Progenitor cell of endocrine pancreas (in vitro differentiated cells): Measurements from ENCODE around the gene PPP1R14B. TPM values are rescaled to one million over a fixed set of nuclear protein-coding genes. Genes with fewer than 3 reads are reported as not detected.

Experiments
- DNase-seq: peaks from one replicate; pipeline ENCODE4 v3.0.0; 2021; ENCODE audit warnings: low spot score; ENCODE audit not compliant: unreplicated experiment
- H3K27ac Mint-ChIP-seq: 2 replicates; pipeline ENCODE4 v1.8.0; 2021; ENCODE audit warnings: mild to moderate bottlenecking, moderate library complexity, mixed read lengths
- H3K27me3 Mint-ChIP-seq: 2 replicates; pipeline ENCODE4 v1.8.0; 2021; ENCODE audit warnings: mixed read lengths
- H3K36me3 Mint-ChIP-seq: 2 replicates; pipeline ENCODE4 v1.8.0; 2022; ENCODE audit warnings: mixed read lengths; ENCODE audit not compliant: insufficient read depth
- H3K4me1 Mint-ChIP-seq: 2 replicates; pipeline ENCODE4 v1.8.0; 2021; ENCODE audit warnings: low read depth, mixed read lengths
- H3K4me3 Mint-ChIP-seq: 2 replicates; pipeline ENCODE4 v1.8.0; 2021; ENCODE audit warnings: low read depth, mild to moderate bottlenecking, moderate library complexity, mixed read lengths
- H3K9me3 Mint-ChIP-seq: 2 replicates; pipeline ENCODE4 v1.8.0; 2021; ENCODE audit warnings: low read depth, mixed read lengths
- CTCF ChIP-seq: fragments of 200-600 bp; sonication (generic); IDR thresholded peaks from one replicate; pipeline ENCODE4 v1.5.0; 2021; ENCODE audit warnings: antibody characterized with exemption, mild to moderate bottlenecking; ENCODE audit not compliant: unreplicated experiment
- total RNA-seq: library from RNA; stranded (reverse); gene quantifications from 2 replicates; pipeline ENCODE4 v1.2.1, GENCODE V29; 2021

Gene PPP1R14B
- total RNA-seq, 1 donor from 2014 or later = 198 TPM

- Mint-ChIP-seq H3K4me3 (peak overlapping the region; percentile 71), H3K27ac (no peak overlapping the region)
These were observed 13.8 kb downstream of the PPP1R14B start for GRCh38 chr11:64232967-64233315.

GRCh38 chr11:64232182-64232966, 14.4 kb downstream of the PPP1R14B start:
- Mint-ChIP-seq H3K4me1 (peaks cover 22% of the 10 kb centered on the region), H3K4me3 (peak overlapping the region; percentile 78), H3K9me3 (no peaks in the 10 kb centered on the region), H3K27ac (peak overlapping the region; percentile 73), H3K27me3 (no peaks in the 10 kb centered on the region), H3K36me3 (no peaks in the 10 kb centered on the region)
- DNase-seq = no peak
- TF ChIP-seq CTCF = no peak

More at GRCh38 chr11:64232967-64233315, 13.8 kb downstream of the PPP1R14B start:
- no peaks in the 10 kb centered on the region for H3K9me3 Mint-ChIP-seq
- H3K27me3 Mint-ChIP-seq = no peaks in the 10 kb centered on the region
- H3K36me3 Mint-ChIP-seq = no peaks in the 10 kb centered on the region
- peaks cover 25% of the 10 kb centered on the region for H3K4me1 Mint-ChIP-seq
- no peak for TF ChIP-seq CTCF
- DNase-seq = no peak

DNA sequence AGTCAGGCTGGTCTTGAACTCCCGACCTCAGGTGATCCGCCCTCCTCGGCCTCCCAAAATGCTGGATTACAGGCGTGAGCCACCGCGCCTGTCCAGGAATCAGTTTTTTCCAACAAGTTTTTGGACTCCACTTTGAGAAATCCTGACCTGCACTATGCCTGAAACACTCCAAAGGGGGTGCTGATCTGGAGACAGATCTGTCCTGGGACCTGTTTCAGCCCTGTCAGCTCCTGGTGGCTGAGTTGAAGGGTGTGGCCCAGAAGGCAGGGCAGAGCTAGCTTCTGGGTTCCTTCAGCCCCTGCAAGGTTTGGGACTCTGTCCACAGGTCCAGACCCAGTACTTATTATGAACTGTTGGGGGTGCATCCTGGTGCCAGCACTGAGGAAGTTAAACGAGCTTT, 15.2 kb downstream of the PPP1R14B start:
- TF ChIP-seq CTCF = no peak
- Mint-ChIP-seq H3K9me3 (no peaks in the 10 kb centered on the region), H3K27ac (peak overlapping the region; percentile 73), H3K4me1 (peaks cover 19% of the 10 kb centered on the region), H3K4me3 (peak overlapping the region; percentile 78), H3K27me3 (no peaks in the 10 kb centered on the region), H3K36me3 (no peaks in the 10 kb centered on the region)
- DNase-seq = no peak

DNA sequence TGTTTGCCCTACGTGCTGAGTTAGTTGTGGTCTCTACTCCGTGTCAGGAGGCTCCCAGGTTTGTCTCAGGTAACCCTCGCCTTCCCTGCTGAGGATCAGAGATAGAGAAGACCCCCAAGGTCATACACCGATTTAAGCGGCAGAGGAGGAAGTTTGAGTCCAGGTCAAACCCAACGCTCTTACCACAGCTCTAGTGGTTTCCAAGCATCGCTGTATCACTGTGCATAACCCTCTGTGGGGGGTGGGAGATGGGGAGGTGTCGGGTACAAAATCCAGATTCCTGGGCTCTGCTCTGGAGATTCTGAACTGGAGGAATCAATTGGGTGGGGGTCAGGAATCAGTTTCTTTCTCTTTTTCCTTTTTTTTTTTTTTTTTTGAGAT, 15.8 kb downstream of the PPP1R14B start:
- H3K4me1 Mint-ChIP-seq = peaks cover 19% of the 10 kb centered on the region
- H3K27me3 Mint-ChIP-seq = no peaks in the 10 kb centered on the region
- no peak for TF ChIP-seq CTCF
- H3K9me3 Mint-ChIP-seq = no peaks in the 10 kb centered on the region
- peak overlapping the region; percentile 23 for H3K27ac Mint-ChIP-seq
- peak overlapping the region; percentile 78 for H3K4me3 Mint-ChIP-seq
- no peak for DNase-seq
- H3K36me3 Mint-ChIP-seq = no peaks in the 10 kb centered on the region

DNA sequence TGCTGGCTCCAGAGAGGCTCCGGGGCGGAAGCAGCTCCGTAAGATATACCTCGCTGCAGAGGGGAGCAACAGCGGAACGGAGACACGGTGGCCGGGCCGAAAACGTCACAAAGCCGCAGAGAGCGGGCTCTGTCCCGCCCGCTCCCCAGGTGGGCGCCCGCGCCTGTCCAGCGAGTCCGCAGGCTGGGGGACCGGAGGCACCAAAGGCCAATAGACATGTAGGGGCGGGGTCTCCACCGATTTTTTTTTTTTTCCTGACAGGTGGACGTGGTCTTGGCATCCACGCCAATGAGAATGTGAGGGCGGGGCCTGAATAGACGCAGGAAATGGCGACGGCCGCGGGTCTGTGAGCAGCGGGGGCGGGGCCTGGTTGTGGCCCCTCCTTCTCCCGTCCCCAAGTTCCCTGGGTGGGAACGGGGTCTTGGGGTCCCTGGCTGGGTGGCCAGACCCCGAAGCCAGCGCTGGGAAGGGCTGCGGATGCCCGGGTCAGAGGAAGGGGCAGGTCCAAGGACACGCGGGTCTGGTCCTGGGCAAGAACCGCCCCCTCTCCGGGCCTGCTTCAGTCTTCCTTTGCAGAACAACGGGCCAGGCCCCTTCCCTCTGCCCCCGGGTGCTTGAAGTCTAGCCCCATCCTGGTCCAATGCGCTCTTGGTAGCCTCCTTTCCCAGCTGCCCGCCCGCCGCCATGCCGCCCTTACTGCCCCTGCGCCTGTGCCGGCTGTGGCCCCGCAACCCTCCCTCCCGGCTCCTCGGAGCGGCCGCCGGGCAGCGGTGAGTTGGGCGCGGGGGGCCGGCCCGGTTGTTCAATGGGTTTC, 16.4 kb downstream of the PPP1R14B start, which contains the start of gene DNAJC4:
Gene DNAJC4 (plus strand): TSS at position 378 of the 814 bp plus-strand sequence. CDS start 307 bp downstream, at position 685.
- Mint-ChIP-seq H3K36me3 (no peaks in the 10 kb centered on the region), H3K4me3 (peak within 1 kb of the TSS; percentile 78), H3K4me1 (peaks cover 17% of the 10 kb centered on the region), H3K9me3 (no peaks in the 10 kb centered on the region), H3K27me3 (no peaks in the 10 kb centered on the region), H3K27ac (peak within 1 kb of the TSS; percentile 93)
- DNase-seq = peak; percentile 80
- TF ChIP-seq CTCF = no peak
